ENCODE results near the gene MPLKIP. TPM values are rescaled to one million over a fixed set of nuclear protein-coding genes. Genes with fewer than 3 reads are reported as not detected.

Gene MPLKIP
- total and polyA plus RNA-seq, 2 experiments from 2014 or later, result 64.0 to 147 TPM

DNA sequence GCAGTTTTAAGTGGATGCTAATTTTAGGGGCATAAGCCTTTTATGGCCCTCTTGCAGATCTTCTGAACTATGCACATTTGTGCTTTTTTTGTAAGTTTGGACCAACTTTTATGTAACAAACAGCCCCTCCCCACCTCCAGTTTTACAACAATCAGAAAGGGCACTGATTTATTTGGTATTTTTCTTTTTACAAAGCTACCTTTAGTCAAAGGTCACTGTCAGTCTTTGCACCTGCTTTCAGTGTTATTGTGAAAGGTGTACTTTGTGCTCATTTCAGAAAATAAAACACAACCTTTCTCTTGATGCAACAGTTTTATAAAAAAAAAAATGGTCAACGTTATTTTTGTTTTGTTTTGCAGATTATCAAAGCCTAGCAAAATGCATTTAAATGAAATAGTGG lies 39.2 kb downstream of the MPLKIP start (continued):
- TF ChIP-seq, protein P1, sequence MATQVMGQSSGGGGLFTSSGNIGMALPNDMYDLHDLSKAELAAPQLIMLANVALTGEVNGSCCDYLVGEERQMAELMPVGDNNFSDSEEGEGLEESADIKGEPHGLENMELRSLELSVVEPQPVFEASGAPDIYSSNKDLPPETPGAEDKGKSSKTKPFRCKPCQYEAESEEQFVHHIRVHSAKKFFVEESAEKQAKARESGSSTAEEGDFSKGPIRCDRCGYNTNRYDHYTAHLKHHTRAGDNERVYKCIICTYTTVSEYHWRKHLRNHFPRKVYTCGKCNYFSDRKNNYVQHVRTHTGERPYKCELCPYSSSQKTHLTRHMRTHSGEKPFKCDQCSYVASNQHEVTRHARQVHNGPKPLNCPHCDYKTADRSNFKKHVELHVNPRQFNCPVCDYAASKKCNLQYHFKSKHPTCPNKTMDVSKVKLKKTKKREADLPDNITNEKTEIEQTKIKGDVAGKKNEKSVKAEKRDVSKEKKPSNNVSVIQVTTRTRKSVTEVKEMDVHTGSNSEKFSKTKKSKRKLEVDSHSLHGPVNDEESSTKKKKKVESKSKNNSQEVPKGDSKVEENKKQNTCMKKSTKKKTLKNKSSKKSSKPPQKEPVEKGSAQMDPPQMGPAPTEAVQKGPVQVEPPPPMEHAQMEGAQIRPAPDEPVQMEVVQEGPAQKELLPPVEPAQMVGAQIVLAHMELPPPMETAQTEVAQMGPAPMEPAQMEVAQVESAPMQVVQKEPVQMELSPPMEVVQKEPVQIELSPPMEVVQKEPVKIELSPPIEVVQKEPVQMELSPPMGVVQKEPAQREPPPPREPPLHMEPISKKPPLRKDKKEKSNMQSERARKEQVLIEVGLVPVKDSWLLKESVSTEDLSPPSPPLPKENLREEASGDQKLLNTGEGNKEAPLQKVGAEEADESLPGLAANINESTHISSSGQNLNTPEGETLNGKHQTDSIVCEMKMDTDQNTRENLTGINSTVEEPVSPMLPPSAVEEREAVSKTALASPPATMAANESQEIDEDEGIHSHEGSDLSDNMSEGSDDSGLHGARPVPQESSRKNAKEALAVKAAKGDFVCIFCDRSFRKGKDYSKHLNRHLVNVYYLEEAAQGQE (IDR thresholded peaks at IDR 0.05; ENCODE audit: unreplicated experiment), result no peak

DNA sequence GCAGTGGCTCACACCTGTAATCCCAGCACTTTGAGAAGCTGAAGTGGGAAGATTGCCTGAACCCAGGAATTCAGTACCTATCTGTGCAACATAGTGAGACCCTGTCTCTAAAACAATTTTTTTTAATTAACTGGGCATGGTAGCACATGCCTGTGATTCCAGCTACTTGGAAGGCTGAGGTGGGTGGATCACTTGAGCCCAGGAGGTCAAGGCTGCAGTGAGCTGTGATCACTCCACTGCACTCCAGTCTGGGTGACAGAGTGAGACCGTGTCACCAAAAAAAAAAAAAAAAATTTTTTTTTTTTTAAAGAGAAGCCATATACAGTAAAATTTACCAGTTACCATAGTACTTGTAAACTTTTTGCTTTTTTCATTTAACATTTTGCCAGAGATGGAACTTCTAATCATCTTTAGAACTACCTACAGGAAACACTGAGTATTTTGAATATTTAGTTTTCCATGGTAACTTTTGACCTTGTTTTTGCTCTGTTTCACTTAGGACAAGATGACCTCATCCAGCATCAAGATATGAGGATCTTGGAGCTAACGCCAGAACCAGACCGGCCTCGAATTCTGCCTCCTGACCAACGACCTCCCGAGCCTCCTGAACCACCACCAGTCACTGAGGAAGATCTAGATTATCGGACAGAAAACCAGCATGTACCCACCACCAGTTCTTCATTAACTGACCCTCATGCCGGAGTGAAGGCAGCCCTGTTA lies 40.6 kb downstream of the MPLKIP start:
- Histone ChIP-seq H3K4me3 (no peak overlapping the region), H3K4me2 (no peak overlapping the region), H3K36me3 (ENCODE audit: insufficient read depth) (no peaks in the 10 kb centered on the region; the same call in 1 of the 2 replicates), H2AFZ (no peak overlapping the region), H3K9me2 (ENCODE audit: insufficient read depth) (no peaks in the 10 kb centered on the region), H4K20me1 (replicated peaks; ENCODE audit: insufficient read depth) (no peaks in the 10 kb centered on the region; the same call in 1 of the 2 replicates), H3K27ac (ENCODE audit: low read depth) (no peak overlapping the region), H3K27me3 (ENCODE audit: insufficient read depth) (no peaks in the 10 kb centered on the region), H3F3A (replicated peaks; ENCODE audit: low read depth) (no peaks in the 10 kb centered on the region), H3K4me1 (ENCODE audit: insufficient read depth) (peaks cover 27% of the 10 kb centered on the region), H3K79me2 (replicated peaks; ENCODE audit: insufficient read depth) (no peaks in the 10 kb centered on the region)
- TF ChIP-seq ZNF114 (CRISPR knock-in tag; IDR thresholded peaks at IDR 0.05) (no peak), STAT1 (IDR thresholded peaks at IDR 0.05; ENCODE audit: unreplicated experiment) (no peak), EZH2 (IDR thresholded peaks at IDR 0.05; ENCODE audit: low read depth, unreplicated experiment) (no peak), EZH2phosphoT487 (IDR thresholded peaks at IDR 0.05; ENCODE audit: unreplicated experiment) (no peak), ZNF331 (CRISPR knock-in tag; IDR thresholded peaks at IDR 0.05; ENCODE audit: low read depth) (no peak), JUNB (IDR thresholded peaks at IDR 0.05; ENCODE audit: unreplicated experiment) (no peak), POLR2AphosphoS5 (IDR thresholded peaks at IDR 0.05; ENCODE audit: low read depth) (no peak), CREB1 (CRISPR knock-in tag; IDR thresholded peaks at IDR 0.05; ENCODE audit: low read depth) (no peak), NANOG (IDR thresholded peaks at IDR 0.05; ENCODE audit: borderline replicate concordance) (no peak)
- TF ChIP-seq, protein P2, sequence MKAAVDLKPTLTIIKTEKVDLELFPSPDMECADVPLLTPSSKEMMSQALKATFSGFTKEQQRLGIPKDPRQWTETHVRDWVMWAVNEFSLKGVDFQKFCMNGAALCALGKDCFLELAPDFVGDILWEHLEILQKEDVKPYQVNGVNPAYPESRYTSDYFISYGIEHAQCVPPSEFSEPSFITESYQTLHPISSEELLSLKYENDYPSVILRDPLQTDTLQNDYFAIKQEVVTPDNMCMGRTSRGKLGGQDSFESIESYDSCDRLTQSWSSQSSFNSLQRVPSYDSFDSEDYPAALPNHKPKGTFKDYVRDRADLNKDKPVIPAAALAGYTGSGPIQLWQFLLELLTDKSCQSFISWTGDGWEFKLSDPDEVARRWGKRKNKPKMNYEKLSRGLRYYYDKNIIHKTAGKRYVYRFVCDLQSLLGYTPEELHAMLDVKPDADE (IDR thresholded peaks at IDR 0.05), result no peak
- TF ChIP-seq, protein P3, sequence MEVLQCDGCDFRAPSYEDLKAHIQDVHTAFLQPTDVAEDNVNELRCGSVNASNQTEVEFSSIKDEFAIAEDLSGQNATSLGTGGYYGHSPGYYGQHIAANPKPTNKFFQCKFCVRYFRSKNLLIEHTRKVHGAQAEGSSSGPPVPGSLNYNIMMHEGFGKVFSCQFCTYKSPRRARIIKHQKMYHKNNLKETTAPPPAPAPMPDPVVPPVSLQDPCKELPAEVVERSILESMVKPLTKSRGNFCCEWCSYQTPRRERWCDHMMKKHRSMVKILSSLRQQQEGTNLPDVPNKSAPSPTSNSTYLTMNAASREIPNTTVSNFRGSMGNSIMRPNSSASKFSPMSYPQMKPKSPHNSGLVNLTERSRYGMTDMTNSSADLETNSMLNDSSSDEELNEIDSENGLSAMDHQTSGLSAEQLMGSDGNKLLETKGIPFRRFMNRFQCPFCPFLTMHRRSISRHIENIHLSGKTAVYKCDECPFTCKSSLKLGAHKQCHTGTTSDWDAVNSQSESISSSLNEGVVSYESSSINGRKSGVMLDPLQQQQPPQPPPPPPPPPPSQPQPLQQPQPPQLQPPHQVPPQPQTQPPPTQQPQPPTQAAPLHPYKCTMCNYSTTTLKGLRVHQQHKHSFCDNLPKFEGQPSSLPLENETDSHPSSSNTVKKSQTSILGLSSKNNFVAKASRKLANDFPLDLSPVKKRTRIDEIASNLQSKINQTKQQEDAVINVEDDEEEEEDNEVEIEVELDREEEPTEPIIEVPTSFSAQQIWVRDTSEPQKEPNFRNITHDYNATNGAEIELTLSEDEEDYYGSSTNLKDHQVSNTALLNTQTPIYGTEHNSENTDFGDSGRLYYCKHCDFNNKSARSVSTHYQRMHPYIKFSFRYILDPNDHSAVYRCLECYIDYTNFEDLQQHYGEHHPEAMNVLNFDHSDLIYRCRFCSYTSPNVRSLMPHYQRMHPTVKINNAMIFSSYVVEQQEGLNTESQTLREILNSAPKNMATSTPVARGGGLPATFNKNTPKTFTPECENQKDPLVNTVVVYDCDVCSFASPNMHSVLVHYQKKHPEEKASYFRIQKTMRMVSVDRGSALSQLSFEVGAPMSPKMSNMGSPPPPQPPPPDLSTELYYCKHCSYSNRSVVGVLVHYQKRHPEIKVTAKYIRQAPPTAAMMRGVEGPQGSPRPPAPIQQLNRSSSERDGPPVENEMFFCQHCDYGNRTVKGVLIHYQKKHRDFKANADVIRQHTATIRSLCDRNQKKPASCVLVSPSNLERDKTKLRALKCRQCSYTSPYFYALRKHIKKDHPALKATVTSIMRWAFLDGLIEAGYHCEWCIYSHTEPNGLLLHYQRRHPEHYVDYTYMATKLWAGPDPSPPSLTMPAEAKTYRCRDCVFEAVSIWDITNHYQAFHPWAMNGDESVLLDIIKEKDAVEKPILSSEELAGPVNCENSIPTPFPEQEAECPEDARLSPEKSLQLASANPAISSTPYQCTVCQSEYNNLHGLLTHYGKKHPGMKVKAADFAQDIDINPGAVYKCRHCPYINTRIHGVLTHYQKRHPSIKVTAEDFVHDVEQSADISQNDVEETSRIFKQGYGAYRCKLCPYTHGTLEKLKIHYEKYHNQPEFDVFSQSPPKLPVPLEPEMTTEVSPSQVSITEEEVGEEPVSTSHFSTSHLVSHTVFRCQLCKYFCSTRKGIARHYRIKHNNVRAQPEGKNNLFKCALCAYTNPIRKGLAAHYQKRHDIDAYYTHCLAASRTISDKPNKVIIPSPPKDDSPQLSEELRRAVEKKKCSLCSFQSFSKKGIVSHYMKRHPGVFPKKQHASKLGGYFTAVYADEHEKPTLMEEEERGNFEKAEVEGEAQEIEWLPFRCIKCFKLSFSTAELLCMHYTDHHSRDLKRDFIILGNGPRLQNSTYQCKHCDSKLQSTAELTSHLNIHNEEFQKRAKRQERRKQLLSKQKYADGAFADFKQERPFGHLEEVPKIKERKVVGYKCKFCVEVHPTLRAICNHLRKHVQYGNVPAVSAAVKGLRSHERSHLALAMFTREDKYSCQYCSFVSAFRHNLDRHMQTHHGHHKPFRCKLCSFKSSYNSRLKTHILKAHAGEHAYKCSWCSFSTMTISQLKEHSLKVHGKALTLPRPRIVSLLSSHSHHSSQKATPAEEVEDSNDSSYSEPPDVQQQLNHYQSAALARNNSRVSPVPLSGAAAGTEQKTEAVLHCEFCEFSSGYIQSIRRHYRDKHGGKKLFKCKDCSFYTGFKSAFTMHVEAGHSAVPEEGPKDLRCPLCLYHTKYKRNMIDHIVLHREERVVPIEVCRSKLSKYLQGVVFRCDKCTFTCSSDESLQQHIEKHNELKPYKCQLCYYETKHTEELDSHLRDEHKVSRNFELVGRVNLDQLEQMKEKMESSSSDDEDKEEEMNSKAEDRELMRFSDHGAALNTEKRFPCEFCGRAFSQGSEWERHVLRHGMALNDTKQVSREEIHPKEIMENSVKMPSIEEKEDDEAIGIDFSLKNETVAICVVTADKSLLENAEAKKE (CRISPR knock-in tag; IDR thresholded peaks at IDR 0.05), result no peak
- Mint-ChIP-seq H3K27me3 (ENCODE audit: insufficient read depth, low read depth, poor library complexity) (no peaks in the 10 kb centered on the region), H3K9me3 (no peaks in the 10 kb centered on the region), H3K4me3 (no peak overlapping the region), H3K27ac (no peak overlapping the region), H3K4me1 (peaks cover 29% of the 10 kb centered on the region), H3K36me3 (ENCODE audit: low read depth) (peaks cover 33% of the 10 kb centered on the region)
- DNase-seq (ENCODE audit: low spot score) (no peak), ATAC-seq (no peak)

Data from GM23338 (cell line).